ENCODE measurements around the gene CMTM3. TPM values are rescaled to one million over a fixed set of nuclear protein-coding genes. Genes with fewer than 3 reads are reported as not detected.
"Not testable (repeated sequence)": the region's sequence is repeated elsewhere in the genome, so short reads cannot be mapped to it uniquely, and the experiment has no call there.

Gene CMTM3
- total and polyA plus RNA-seq, 2 experiments from 2014 or later: 32.6 to 47.0 TPM

DNA sequence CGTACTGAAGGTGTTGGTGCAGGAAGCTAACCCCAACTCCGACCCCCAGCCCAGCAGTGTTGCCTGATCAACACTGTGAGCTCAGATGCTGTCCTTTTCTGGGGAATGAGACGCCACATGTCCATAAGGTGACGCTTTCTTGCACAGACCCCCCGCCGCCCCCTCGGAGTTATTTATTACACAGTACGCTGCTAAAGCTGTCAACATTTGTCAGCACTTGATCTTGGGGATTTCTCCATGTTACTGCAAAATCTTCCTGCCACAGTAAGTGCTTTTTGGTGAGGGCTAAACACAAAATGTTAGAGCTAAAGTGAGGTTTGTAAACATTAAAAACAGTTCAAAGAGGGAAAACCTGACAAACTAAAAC, 15.9 kb downstream of the CMTM3 start:
- H3K27me3 ChIP-seq (replicated peaks; ENCODE audit: insufficient read depth): no peaks in the 10 kb centered on the region
- H3K79me2 ChIP-seq (ENCODE audit: insufficient read depth): no peaks in the 10 kb centered on the region
- 82 to 91% methylated on average over 8 of the region's 8 CpGs for WGBS, 2 experiments (ENCODE audit: low coverage in 1 of 2, low lambda C conversion rate in 2 of 2, missing lambda C conversion rate in 2 of 2)
- H3K4me1 ChIP-seq (ENCODE audit: insufficient read depth): peaks cover 51% of the 10 kb centered on the region
- in situ Hi-C loops (cut with MboI): no loop called here
- H4K20me1 ChIP-seq (ENCODE audit: insufficient read depth): no peaks in the 10 kb centered on the region
- H3K27ac ChIP-seq: peak overlapping the region; percentile 97
- no peak overlapping the region for H2AFZ ChIP-seq
- TF ChIP-seq EZH2 (IDR thresholded peaks at IDR 0.05; ENCODE audit: insufficient read depth, poor library complexity, severe bottlenecking) (no peak), EZH2phosphoT487 (IDR thresholded peaks at IDR 0.05; ENCODE audit: insufficient read depth, low read depth) (no peak)
- H3F3A ChIP-seq (ENCODE audit: insufficient read depth): peaks cover 41% of the 10 kb centered on the region
- peak overlapping the region; percentile 77 for H3K4me2 ChIP-seq (ENCODE audit: unreplicated experiment)
- H3K4me3 ChIP-seq: no peak overlapping the region
- no peaks in the 10 kb centered on the region for H3K36me3 ChIP-seq (ENCODE audit: low read depth)
- no peaks in the 10 kb centered on the region for H3K9me3 ChIP-seq (ENCODE audit: low read depth)
- no peak overlapping the region for H3K9ac ChIP-seq
- no peak for DNase-seq
- H3K9me2 ChIP-seq (ENCODE audit: insufficient read depth): no peaks in the 10 kb centered on the region

GRCh38 chr16:66621973-66622372, 17.5 kb downstream of the CMTM3 start:
- 98 to 99% methylated on average over 14 of the region's 14 CpGs for WGBS, 2 experiments (ENCODE audit: low coverage in 1 of 2, low lambda C conversion rate in 2 of 2, missing lambda C conversion rate in 2 of 2)
- Histone ChIP-seq H3K79me2 (ENCODE audit: insufficient read depth) (no peaks in the 10 kb centered on the region), H3K9me2 (ENCODE audit: insufficient read depth) (no peaks in the 10 kb centered on the region), H2AFZ (no peak overlapping the region), H3K27me3 (replicated peaks; ENCODE audit: insufficient read depth) (no peaks in the 10 kb centered on the region), H3F3A (ENCODE audit: insufficient read depth) (peaks cover 31% of the 10 kb centered on the region), H3K9ac (no peak overlapping the region), H3K27ac (no peak overlapping the region), H3K9me3 (ENCODE audit: low read depth) (no peaks in the 10 kb centered on the region), H4K20me1 (ENCODE audit: insufficient read depth) (no peaks in the 10 kb centered on the region), H3K4me1 (ENCODE audit: insufficient read depth) (peaks cover 37% of the 10 kb centered on the region), H3K4me3 (no peak overlapping the region), H3K36me3 (ENCODE audit: low read depth) (no peaks in the 10 kb centered on the region), H3K4me2 (ENCODE audit: unreplicated experiment) (no peak overlapping the region)
- TF ChIP-seq EZH2 (IDR thresholded peaks at IDR 0.05; ENCODE audit: insufficient read depth, poor library complexity, severe bottlenecking) (no peak), EZH2phosphoT487 (IDR thresholded peaks at IDR 0.05; ENCODE audit: insufficient read depth, low read depth) (no peak)
- in situ Hi-C loops (cut with MboI): no loop called here
- no peak for DNase-seq

DNA sequence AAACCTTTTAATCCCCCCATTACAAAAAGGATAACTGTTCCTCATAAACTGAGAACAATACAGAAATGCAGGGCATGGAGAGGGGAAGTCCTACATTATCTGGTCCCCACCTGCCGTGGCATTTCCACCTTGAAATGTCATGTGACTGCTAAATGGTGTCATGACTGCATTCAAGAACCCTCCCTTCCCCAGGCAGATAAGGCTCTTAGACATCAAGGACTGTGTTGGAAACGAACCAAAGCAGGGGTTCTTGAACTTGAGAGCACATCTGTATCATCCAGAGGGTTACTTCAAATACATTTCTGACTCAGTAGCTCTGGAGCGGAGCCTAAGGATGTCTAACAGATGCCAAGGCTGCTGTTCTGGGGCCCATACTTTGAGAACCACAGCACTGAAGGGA, 18.4 kb downstream of the CMTM3 start:
- DNase-seq: no peak
- TF ChIP-seq EZH2phosphoT487 (IDR thresholded peaks at IDR 0.05; ENCODE audit: insufficient read depth, low read depth) (no peak), EZH2 (IDR thresholded peaks at IDR 0.05; ENCODE audit: insufficient read depth, poor library complexity, severe bottlenecking) (no peak)
- Histone ChIP-seq H2AFZ (no peak overlapping the region), H3K9me3 (ENCODE audit: low read depth) (no peaks in the 10 kb centered on the region), H3K4me1 (ENCODE audit: insufficient read depth) (peaks cover 28% of the 10 kb centered on the region), H3K79me2 (ENCODE audit: insufficient read depth) (no peaks in the 10 kb centered on the region), H4K20me1 (ENCODE audit: insufficient read depth) (no peaks in the 10 kb centered on the region), H3K27me3 (replicated peaks; ENCODE audit: insufficient read depth) (no peaks in the 10 kb centered on the region), H3K36me3 (ENCODE audit: low read depth) (no peaks in the 10 kb centered on the region), H3F3A (ENCODE audit: insufficient read depth) (peaks cover 23% of the 10 kb centered on the region), H3K27ac (no peak overlapping the region), H3K4me3 (no peak overlapping the region), H3K9me2 (ENCODE audit: insufficient read depth) (no peaks in the 10 kb centered on the region), H3K4me2 (ENCODE audit: unreplicated experiment) (no peak overlapping the region), H3K9ac (no peak overlapping the region)
- WGBS, 2 experiments (ENCODE audit: low coverage in 1 of 2, low lambda C conversion rate in 2 of 2, missing lambda C conversion rate in 2 of 2): 75 to 85% methylated on average over 3 of the region's 3 CpGs
- in situ Hi-C loops (cut with MboI): no loop called here

- WGBS, 2 experiments (ENCODE audit: low coverage in 1 of 2, low lambda C conversion rate in 2 of 2, missing lambda C conversion rate in 2 of 2): 98 to 99% methylated on average over 3 of the region's 3 CpGs
- Histone ChIP-seq H2AFZ (no peak overlapping the region), H3K27me3 (replicated peaks; ENCODE audit: insufficient read depth) (no peaks in the 10 kb centered on the region), H3K4me1 (ENCODE audit: insufficient read depth) (peaks cover 21% of the 10 kb centered on the region), H4K20me1 (ENCODE audit: insufficient read depth) (no peaks in the 10 kb centered on the region), H3K36me3 (ENCODE audit: low read depth) (no peaks in the 10 kb centered on the region), H3K9me2 (ENCODE audit: insufficient read depth) (no peaks in the 10 kb centered on the region), H3K4me2 (ENCODE audit: unreplicated experiment) (no peak overlapping the region), H3K9me3 (ENCODE audit: low read depth) (no peaks in the 10 kb centered on the region), H3K27ac (no peak overlapping the region), H3K79me2 (ENCODE audit: insufficient read depth) (no peaks in the 10 kb centered on the region), H3F3A (ENCODE audit: insufficient read depth) (peaks cover 17% of the 10 kb centered on the region), H3K4me3 (no peak overlapping the region), H3K9ac (no peak overlapping the region)
- in situ Hi-C loops (cut with MboI): no loop called here
- TF ChIP-seq EZH2phosphoT487 (IDR thresholded peaks at IDR 0.05; ENCODE audit: insufficient read depth, low read depth) (no peak), EZH2 (IDR thresholded peaks at IDR 0.05; ENCODE audit: insufficient read depth, poor library complexity, severe bottlenecking) (no peak)
- no peak for DNase-seq
Measured at GRCh38 chr16:66623755-66624154, 19.3 kb downstream of the CMTM3 start.

DNA sequence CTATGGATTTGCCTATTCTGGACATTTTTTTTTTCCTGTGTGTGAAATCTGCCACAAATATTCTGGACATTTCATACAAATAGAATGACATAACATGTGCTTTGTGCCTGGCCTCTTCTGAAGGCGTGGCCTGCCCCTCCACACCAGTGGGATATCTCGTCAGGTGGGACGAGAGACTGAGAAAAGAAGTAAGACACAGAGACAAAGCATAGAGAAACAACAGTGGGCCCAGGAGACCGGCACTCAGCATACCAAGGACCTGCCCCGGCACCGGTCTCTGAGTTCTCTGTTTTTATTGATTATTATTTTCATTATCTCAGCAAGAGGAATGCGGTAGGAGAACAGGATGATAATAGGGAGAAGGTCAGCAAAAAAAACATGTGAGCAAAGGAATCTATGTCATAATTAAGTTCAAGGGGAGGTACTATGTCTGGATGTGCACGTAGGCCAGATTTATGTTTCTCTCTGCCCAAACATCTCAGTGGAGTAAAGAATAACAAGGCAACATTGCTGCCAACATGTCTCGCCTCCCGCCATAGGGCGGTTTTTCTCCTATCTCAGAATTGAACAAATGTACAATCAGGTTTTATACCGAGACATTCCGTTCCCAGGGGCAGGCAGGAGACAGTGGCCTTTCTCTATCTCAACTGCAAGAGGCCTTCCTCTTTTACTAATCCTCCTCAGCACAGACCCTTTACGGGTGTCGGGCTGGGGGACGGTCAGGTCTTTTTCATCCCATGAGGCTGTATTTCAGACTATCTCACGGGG, 23.3 kb downstream of the CMTM3 start:
- H3K27me3 ChIP-seq (replicated peaks; ENCODE audit: insufficient read depth); H3K4me3 ChIP-seq; H3K79me2 ChIP-seq (ENCODE audit: insufficient read depth); H3K9me2 ChIP-seq (ENCODE audit: insufficient read depth); H3K27ac ChIP-seq; H2AFZ ChIP-seq; H3K4me2 ChIP-seq (ENCODE audit: unreplicated experiment); H3K36me3 ChIP-seq (ENCODE audit: low read depth); H3F3A ChIP-seq (ENCODE audit: insufficient read depth); H4K20me1 ChIP-seq (ENCODE audit: insufficient read depth); H3K9me3 ChIP-seq (ENCODE audit: low read depth); H3K9ac ChIP-seq; in situ Hi-C loops (cut with MboI); DNase-seq; H3K4me1 ChIP-seq (ENCODE audit: insufficient read depth): not testable (repeated sequence)
- WGBS, 2 experiments (ENCODE audit: low coverage in 1 of 2, low lambda C conversion rate in 2 of 2, missing lambda C conversion rate in 2 of 2): 94 to 95% methylated on average over 17 of the region's 17 CpGs

Measured in GM23248 (cell line).